SK-N-MC (cell line): ENCODE results near the gene IGFN1.

Experiments used
- EZH2 ChIP-seq: fragments of 200-600 bp; sonication (generic); IDR thresholded peaks from one replicate; pipeline ENCODE4 v1.6.1; 2017; ENCODE audit warnings: antibody characterized with exemption
- POLR2AphosphoS5 ChIP-seq: IDR thresholded peaks from 2 replicates; pipeline ENCODE4 v1.6.1; 2012; ENCODE audit warnings: mild to moderate bottlenecking, low read depth, low read length, borderline replicate concordance

- TF ChIP-seq POLR2AphosphoS5 (no peak), EZH2 (no peak)
Observed at GRCh38 chr1:201185527-201186128, 5.0 kb upstream of the IGFN1 start.
